Ovary (tissue), 9 donors: Measurements from ENCODE around the gene IFIT1B. TPM values are rescaled to one million over a fixed set of nuclear protein-coding genes. Genes with fewer than 3 reads are reported as not detected.

ENCODE experiments used
- DNase-seq, 5 donors: peaks; one replicate each; pipeline ENCODE4 v3.0.0-alpha.2; 2019 to 2020
- H3K27ac ChIP-seq, 2 donors: fragments of 200-600 bp; one replicate each; pipeline versions ENCODE4 v1.5.1 to v1.8.0; 2019 to 2022
- H3K27me3 ChIP-seq: fragments of 200-600 bp; one replicate; pipeline ENCODE4 v1.8.0; 2022
- H3K36me3 ChIP-seq: fragments of 200-600 bp; sonication (generic); one replicate; pipeline ENCODE4 v1.5.1; 2019
- H3K4me1 ChIP-seq: one replicate; pipeline ENCODE4 v1.8.1; 2013; ENCODE audit warnings: mild to moderate bottlenecking, moderate library complexity; ENCODE audit not compliant: insufficient read depth
- H3K4me3 ChIP-seq: fragments of 200-600 bp; sonication (generic); one replicate; pipeline ENCODE4 v1.5.1; 2017
- H3K9me3 ChIP-seq, 2 donors: fragments of 200-600 bp in 1 of 2; sonication (generic) in 1 of 2; one replicate each; pipeline versions ENCODE4 v1.5.1 to v1.8.1; 2013 to 2019; ENCODE audit warnings: mild to moderate bottlenecking in 1 of 2, moderate library complexity in 1 of 2
- CTCF ChIP-seq, 3 donors: fragments of 450-650 bp in 2 of 3; fragments of 200-600 bp in 1 of 3; IDR thresholded peaks; one replicate each; pipeline versions ENCODE4 v1.5.1 to v1.8.0; 2016 to 2022; ENCODE audit warnings: antibody characterized with exemption in 3 of 3, mild to moderate bottlenecking in 1 of 3
- EP300 ChIP-seq: sonication (generic); formaldehyde crosslinking; IDR thresholded peaks from one replicate; pipeline ENCODE4 v1.6.1; 2017; ENCODE audit warnings: antibody characterized with exemption
- POLR2A ChIP-seq: fragments of 450-650 bp; IDR thresholded peaks from one replicate; pipeline ENCODE4 v1.6.1; 2017; ENCODE audit warnings: antibody characterized with exemption, mild to moderate bottlenecking, moderate library complexity
- WGBS, 3 donors: extraction: QIAGEN DNeasy Blood & Tissue Kit in 1 of 3; methylation state at CpG; one replicate each; pipeline versions ENCODE4 v1.1.5 to v1.1.7; 2013 to 2017; 5-methylcytosine and 5-hydroxymethylcytosine counted together
- intact Hi-C, 4 donors: fragments of 100-400 bp; cut with DNase I; formaldehyde crosslinking; loops; one replicate each; pipeline versions ENCODE4 v1.11.0 to v1.15.1; 2022 to 2023
- polyA plus RNA-seq, 2 donors: library from polyadenylated mRNA; stranded (reverse); fragments of 200-250 nt in 1 of 2; fragments of 350-450 nt in 1 of 2; fragmentation: Illumina TruSeq in 1 of 2; extraction: RNeasy Lipid Tissue Mini Kit (QIAGEN cat#74804) in 1 of 2; gene quantifications; one replicate each; pipeline ENCODE4 v1.2.3, GENCODE V29; 2013 to 2014
- total RNA-seq, 7 donors: library from RNA; depleted of rRNA in 2 of 7; stranded (reverse); fragments of >200 nt in 2 of 7; fragmentation: NEBNext Ultra II Directional in 3 of 7; extraction: Animal tissue kit (Norgen Biotek cat#: 25700) in 3 of 7; gene quantifications; one replicate each; pipeline versions ENCODE4 v1.1.0 to v1.2.4, GENCODE V29; 2016 to 2023
- donor health status: DM: no; HTN: no; CAD: no; lungs with moderate emphysema.
- donor health status: DM: no; HTN: no; CAD: no.
- donor health status: Bipolar disorder and iron deficiency.
- donor health status: DM: yes; HTN: yes; CAD: no.
- donor health status: DM: no; HTN: no; CAD: no.
- donor health status: DM: yes; HTN: yes; CAD: no.

The IFIT1B gene
- total and polyA plus RNA-seq, 9 donors, result 0.18 TPM; not detected in 8

GRCh38 chr10:89427629-89428028, 49.8 kb downstream of the IFIT1B start:
- 81 to 85% (median 82%) methylated on average over 4 of the region's 4 CpGs for WGBS, 3 donors
- Histone ChIP-seq H3K27me3 (no peaks in the 10 kb centered on the region), H3K9me3 (no peaks in the 10 kb centered on the region), H3K27ac (no peak overlapping the region), H3K4me3 (no peak overlapping the region), H3K36me3 (no peaks in the 10 kb centered on the region), H3K4me1 (no peaks in the 10 kb centered on the region)
- TF ChIP-seq EP300 (no peak), POLR2A (no peak), CTCF (IDR thresholded peaks at IDR 0.05) (no peak)
- intact Hi-C loops, result loop anchor here (2.0 to 5.0 kb wide), 3 partner anchors 130 to 135 kb away; no protein-coding TSS in a partner anchor
- DNase-seq, result no peak

DNA sequence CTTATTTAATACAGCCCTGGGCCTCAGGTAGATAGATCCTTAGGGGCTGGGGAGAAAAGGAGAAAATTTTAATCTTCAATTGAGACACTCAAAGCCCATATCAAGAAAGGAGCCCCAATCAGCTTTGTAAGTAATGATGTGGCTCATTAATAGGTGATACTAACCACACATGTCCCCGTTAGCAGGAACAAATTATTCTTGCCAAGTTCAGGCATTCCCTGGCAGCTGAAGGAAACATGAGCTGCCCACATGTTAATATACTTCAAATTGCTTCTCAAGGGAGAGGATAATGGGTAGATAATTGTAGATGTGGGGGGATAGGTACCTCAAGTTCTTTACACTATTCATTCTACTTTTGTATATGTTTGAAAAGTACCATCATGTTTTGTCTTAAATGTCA, 51.0 kb downstream of the IFIT1B start:
- WGBS, 3 donors, result 50 to 57% (median 54%) methylated on average over 1 of the region's 1 CpG
- no peak overlapping the region for H3K4me3 ChIP-seq
- no peak for TF ChIP-seq POLR2A
- TF ChIP-seq CTCF (IDR thresholded peaks at IDR 0.05), result no peak
- no peaks in the 10 kb centered on the region for H3K9me3 ChIP-seq
- no peaks in the 10 kb centered on the region for H3K36me3 ChIP-seq
- H3K27ac ChIP-seq, result no peak overlapping the region
- H3K4me1 ChIP-seq, result no peaks in the 10 kb centered on the region
- DNase-seq, result no peak
- H3K27me3 ChIP-seq, result no peaks in the 10 kb centered on the region
- intact Hi-C loops, result loop anchor here in 3 of 4 donors (5.0 kb wide), 2 partner anchors 128 to 133 kb away; no protein-coding TSS in a partner anchor

DNA sequence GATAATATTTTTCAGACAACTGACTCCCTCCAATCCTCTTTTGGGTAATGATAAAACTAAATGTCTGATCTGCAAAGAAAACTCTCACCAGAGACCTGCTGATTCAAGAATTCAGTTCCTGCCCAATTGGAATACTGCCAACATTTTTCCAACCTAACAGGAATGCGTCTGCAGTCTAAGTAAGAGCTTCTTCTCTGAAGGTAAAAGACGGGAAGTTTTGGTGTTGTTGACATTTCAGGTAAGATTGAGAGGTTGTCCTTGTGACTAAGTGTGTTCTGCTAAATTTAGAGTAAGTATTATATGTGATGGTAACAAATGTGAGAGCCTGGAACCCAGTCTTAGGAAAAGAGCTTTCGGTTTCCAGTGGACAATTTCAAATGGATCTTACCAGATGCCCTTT, 54.1 kb downstream of the IFIT1B start:
- Histone ChIP-seq H3K4me1 (no peaks in the 10 kb centered on the region), H3K4me3 (no peak overlapping the region), H3K9me3 (no peaks in the 10 kb centered on the region), H3K27ac (no peak overlapping the region), H3K36me3 (no peaks in the 10 kb centered on the region), H3K27me3 (no peaks in the 10 kb centered on the region)
- TF ChIP-seq CTCF (IDR thresholded peaks at IDR 0.05), result no peak
- no peak for TF ChIP-seq EP300
- no peak for TF ChIP-seq POLR2A
- 43 to 50% (median 49%) methylated on average over 3 of the region's 3 CpGs for WGBS, 3 donors
- intact Hi-C loops, result loop anchor here in 2 of 4 donors (5.0 to 10.0 kb wide), 2 partner anchors 270 to 273 kb away; partner anchors contain the start of gene KIF20B (in 2 of the 2)
- DNase-seq, result no peak

Other genes starting within 250 kb of the IFIT1B start
- 1 to 10 TPM in 6 of 7 donors, under 1 TPM in 1; 0.52 to 3.8 (median 1.6) TPM for gene CH25H, start 170.7 kb upstream of the IFIT1B start, total RNA-seq
- gene CH25H, start 170.7 kb upstream of the IFIT1B start, polyA plus RNA-seq, result 1 to 10 TPM in 1 of 2 donors, under 1 TPM in 1; 0.22 to 1.9 TPM
- 10 to 100 TPM; 26.6 to 94.6 (median 36.1) TPM for gene LIPA, start 126.3 kb upstream of the IFIT1B start, total RNA-seq
- gene LIPA, start 126.3 kb upstream of the IFIT1B start, polyA plus RNA-seq, result 100 to 1,000 TPM in 1 of 2 donors, 10 to 100 TPM in 1; 27.5 to 191 TPM
- 10 to 100 TPM in 1 of 7 donors, 1 to 10 TPM in 6; 2.1 to 10.0 (median 4.8) TPM for gene IFIT2, start 76.0 kb upstream of the IFIT1B start, total RNA-seq
- gene IFIT2, start 76.0 kb upstream of the IFIT1B start, polyA plus RNA-seq, result 10 to 100 TPM in 1 of 2 donors, 1 to 10 TPM in 1; 6.4 to 21.3 TPM
- 10 to 100 TPM in 3 of 7 donors, 1 to 10 TPM in 4; 5.7 to 16.9 (median 9.9) TPM for gene IFIT3, start 50.1 kb upstream of the IFIT1B start, total RNA-seq
- 10 to 100 TPM; 22.7 to 31.5 TPM for gene IFIT3, start 50.1 kb upstream of the IFIT1B start, polyA plus RNA-seq
- gene IFIT1, start 14.6 kb downstream of the IFIT1B start, total RNA-seq, result 10 to 100 TPM in 4 of 7 donors, 1 to 10 TPM in 3; 6.4 to 20.4 (median 11.3) TPM
- gene IFIT1, start 14.6 kb downstream of the IFIT1B start, polyA plus RNA-seq, result 10 to 100 TPM; 23.0 to 56.2 TPM
- 10 to 100 TPM in 6 of 7 donors, 1 to 10 TPM in 1; 8.7 to 22.0 (median 17.4) TPM for gene IFIT5, start 36.5 kb downstream of the IFIT1B start, total RNA-seq
- 10 to 100 TPM; 10.6 TPM for gene IFIT5, start 36.5 kb downstream of the IFIT1B start, polyA plus RNA-seq
- 1 to 10 TPM in 4 of 7 donors, under 1 TPM in 3; 0.05 to 4.7 (median 1.1) TPM for gene SLC16A12, start 157.5 kb downstream of the IFIT1B start, total RNA-seq
- 1 to 10 TPM in 1 of 2 donors, under 1 TPM in 1; 0.40 to 1.2 TPM for gene SLC16A12, start 157.5 kb downstream of the IFIT1B start, polyA plus RNA-seq